ENCODE data around the gene NOP14. TPM values are rescaled to one million over a fixed set of nuclear protein-coding genes. Genes with fewer than 3 reads are reported as not detected.

Gene NOP14
- total and polyA plus RNA-seq, 2 of the 8 experiments (the other 6 are each of a cell fraction or from before 2014, with no cell fraction given): 8.6 to 45.3 TPM

- 93% methylated on average over 8 of the region's 8 CpGs; no CpG with 5 or more reads in 1 of the 2 experiments for WGBS, 2 experiments (ENCODE audit: extremely low coverage in 1 of 2, insufficient coverage in 1 of 2, insufficient read length in 1 of 2, insufficient replicate concordance in 2 of 2, low coverage in 1 of 2, low lambda C conversion rate in 2 of 2, missing lambda C conversion rate in 1 of 2)
- no peak overlapping the region for H2BK5ac ChIP-seq (ENCODE audit: low read depth, low read length)
- no peak for FAIRE-seq
Measured at GRCh38 chr4:2906218-2906617, 57.0 kb downstream of the NOP14 start.

More at GRCh38 chr4:2906218-2906617, 57.0 kb downstream of the NOP14 start:
- Histone ChIP-seq H4K91ac (replicated peaks; ENCODE audit: insufficient read length, low read length) (no peak overlapping the region), H3K79me2 (ENCODE audit: control insufficient read depth in 1 of 2, insufficient read depth in 2 of 2, low read length in 2 of 2) (no peaks in the 10 kb centered on the region), H3K9ac (replicated peaks in 1 of 4; ENCODE audit: extremely low read depth in 1 of 4, low read depth in 3 of 4, low read length in 3 of 4) (no peak overlapping the region), H3K4ac (replicated peaks; ENCODE audit: insufficient read length, low read depth, low read length) (no peak overlapping the region), H3K4me2 (ENCODE audit: insufficient read depth in 1 of 2, low read depth in 2 of 2, low read length in 2 of 2) (no peak overlapping the region), H3K79me1 (ENCODE audit: low read depth, low read length) (no peaks in the 10 kb centered on the region), H2AFZ (ENCODE audit: low read length) (no peak overlapping the region), H3K18ac (ENCODE audit: extremely low read depth, low read length) (no peak overlapping the region), H2BK12ac (ENCODE audit: low read depth, low read length) (no peak overlapping the region), H3K36me3 (ENCODE audit: control insufficient read depth in 2 of 4, insufficient read depth in 4 of 4, low read length in 3 of 4) (peaks cover 11 to 52% (median 29%) of the 10 kb centered on the region in 4 experiments), H3K27me3 (replicated peaks in 1 of 4; ENCODE audit: control insufficient read depth in 3 of 4, extremely low read depth in 1 of 4, insufficient read depth in 3 of 4, low read length in 3 of 4) (no peaks in the 10 kb centered on the region), H4K5ac (ENCODE audit: insufficient read length, low read depth, low read length) (no peak overlapping the region), H3K23ac (ENCODE audit: insufficient read length) (no peak overlapping the region), H3K14ac (ENCODE audit: insufficient read length) (no peak overlapping the region), H3K4me3 (ENCODE audit: extremely low read depth in 1 of 4, insufficient read depth in 2 of 4, low read depth in 3 of 4, low read length in 4 of 4) (no peak overlapping the region), H3K9me3 (ENCODE audit: insufficient read depth in 2 of 2, low read depth in 1 of 2, low read length in 1 of 2) (no peaks in the 10 kb centered on the region), H2BK120ac (replicated peaks; ENCODE audit: low read depth, low read length) (no peak overlapping the region), H3K23me2 (ENCODE audit: low read depth, low read length) (no peaks in the 10 kb centered on the region), H4K8ac (ENCODE audit: extremely low read depth, insufficient read depth, low read length) (no peak overlapping the region), H2BK15ac (ENCODE audit: low read length) (no peak overlapping the region), H3K56ac (replicated peaks; ENCODE audit: insufficient read length, low read depth, low read length) (no peak overlapping the region), H3K4me1 (replicated peaks in 1 of 4; ENCODE audit: control insufficient read depth in 3 of 4, insufficient read depth in 4 of 4, low read length in 3 of 4) (no peaks in the 10 kb centered on the region), H2AK5ac (ENCODE audit: low read depth, low read length) (no peak overlapping the region), H4K20me1 (replicated peaks in 1 of 2; ENCODE audit: control insufficient read depth in 1 of 2, insufficient read depth in 2 of 2, low read length in 2 of 2) (peaks cover 2 to 3% of the 10 kb centered on the region in 2 experiments), H3K27ac (ENCODE audit: low read depth, low read length) (no peak overlapping the region), H2BK20ac (ENCODE audit: low read length) (no peak overlapping the region)
- CTCF ChIA-PET (ENCODE audit: partially characterized antibody): no interaction called here
- no peak for DNase-seq (ENCODE audit: low read depth in 1 of 2, low spot score in 2 of 2)
- TF ChIP-seq PHF8 (conservative IDR thresholded peaks at IDR 0.05; ENCODE audit: low read depth, low read length): no peak
- no peak for TF ChIP-seq POU5F1 (IDR thresholded peaks at IDR 0.05; ENCODE audit: low read depth, low read length)
- TF ChIP-seq RFX5 (IDR thresholded peaks at IDR 0.05; ENCODE audit: borderline replicate concordance, low read depth, low read length): no peak
- TF ChIP-seq SIX5 (IDR thresholded peaks at IDR 0.05; ENCODE audit: low read depth, low read length): no peak
- TF ChIP-seq FOSL1 (IDR thresholded peaks at IDR 0.05; ENCODE audit: insufficient read depth, low read depth, low read length): no peak
- TF ChIP-seq ASH2L (IDR thresholded peaks at IDR 0.05; ENCODE audit: low read length): no peak
- no peak for TF ChIP-seq TCF12 (IDR thresholded peaks at IDR 0.05; ENCODE audit: low read depth, low read length)
- TF ChIP-seq HDAC2 (IDR thresholded peaks at IDR 0.05; ENCODE audit: borderline replicate concordance in 1 of 2, low read depth in 2 of 2, low read length in 2 of 2): no peak
- TF ChIP-seq JUN (IDR thresholded peaks at IDR 0.05; ENCODE audit: low read depth, low read length): no peak
- TF ChIP-seq BRCA1 (IDR thresholded peaks at IDR 0.05; ENCODE audit: low read depth, low read length): no peak
- no peak for TF ChIP-seq ATF2 (IDR thresholded peaks at IDR 0.05; ENCODE audit: low read length)
- TF ChIP-seq JUND (IDR thresholded peaks at IDR 0.05; ENCODE audit: low read length): no peak
- POLR2A ChIA-PET (ENCODE audit: partially characterized antibody): no interaction called here
